Body of pancreas (tissue), 4 donors: ENCODE data around the gene RXRA.

Experiments used
- POLR2A ChIP-seq, 3 donors: fragments of 450-650 bp; IDR thresholded peaks; one replicate each; pipeline ENCODE4 v1.6.1; 2016; ENCODE audit warnings: antibody characterized with exemption in 3 of 3, mild to moderate bottlenecking in 2 of 3
- TF ChIP-seq, protein P1 (sequence below), 7 experiments: fragments of 450-650 bp in 4 of 7; fragments of 200-600 bp in 3 of 7; sonication (generic) in 3 of 7; IDR thresholded peaks; one replicate each; pipeline ENCODE4 v1.5.1; 2016 to 2019; ENCODE audit warnings: antibody characterized with exemption in 7 of 7

DNA sequence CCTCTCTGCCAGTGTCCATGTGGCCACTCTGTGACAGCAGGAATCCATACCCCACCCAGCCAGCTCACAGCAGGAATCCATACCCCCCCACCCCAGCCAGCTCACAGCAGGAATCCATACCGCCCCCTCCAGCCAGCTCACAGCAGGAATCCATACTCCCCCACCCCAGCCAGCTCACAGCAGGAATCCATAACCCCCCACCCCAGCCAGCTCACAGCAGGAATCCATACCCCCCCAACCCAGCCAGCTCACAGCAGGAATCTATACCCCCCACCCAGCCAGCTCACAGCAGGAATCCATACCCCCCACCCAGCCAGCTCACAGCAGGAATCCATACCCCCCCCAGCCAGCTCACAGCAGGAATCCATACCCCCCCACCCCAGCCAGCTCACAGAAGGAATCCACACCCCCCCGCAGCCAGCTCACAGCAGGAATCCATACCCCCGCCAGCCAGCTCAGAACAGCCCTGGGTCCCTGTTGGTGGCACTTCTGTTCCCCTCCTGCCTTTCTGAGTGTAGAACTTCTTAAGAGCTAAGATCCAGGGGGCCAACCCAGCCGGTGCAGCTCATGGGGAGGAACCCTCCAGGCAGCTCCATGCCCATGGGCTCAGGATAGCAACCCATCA, 8.4 kb upstream of the RXRA start:
- TF ChIP-seq, protein P1, sequence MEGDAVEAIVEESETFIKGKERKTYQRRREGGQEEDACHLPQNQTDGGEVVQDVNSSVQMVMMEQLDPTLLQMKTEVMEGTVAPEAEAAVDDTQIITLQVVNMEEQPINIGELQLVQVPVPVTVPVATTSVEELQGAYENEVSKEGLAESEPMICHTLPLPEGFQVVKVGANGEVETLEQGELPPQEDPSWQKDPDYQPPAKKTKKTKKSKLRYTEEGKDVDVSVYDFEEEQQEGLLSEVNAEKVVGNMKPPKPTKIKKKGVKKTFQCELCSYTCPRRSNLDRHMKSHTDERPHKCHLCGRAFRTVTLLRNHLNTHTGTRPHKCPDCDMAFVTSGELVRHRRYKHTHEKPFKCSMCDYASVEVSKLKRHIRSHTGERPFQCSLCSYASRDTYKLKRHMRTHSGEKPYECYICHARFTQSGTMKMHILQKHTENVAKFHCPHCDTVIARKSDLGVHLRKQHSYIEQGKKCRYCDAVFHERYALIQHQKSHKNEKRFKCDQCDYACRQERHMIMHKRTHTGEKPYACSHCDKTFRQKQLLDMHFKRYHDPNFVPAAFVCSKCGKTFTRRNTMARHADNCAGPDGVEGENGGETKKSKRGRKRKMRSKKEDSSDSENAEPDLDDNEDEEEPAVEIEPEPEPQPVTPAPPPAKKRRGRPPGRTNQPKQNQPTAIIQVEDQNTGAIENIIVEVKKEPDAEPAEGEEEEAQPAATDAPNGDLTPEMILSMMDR (IDR thresholded peaks at IDR 0.05) = no peak
- no peak for TF ChIP-seq POLR2A (IDR thresholded peaks at IDR 0.05)
